ENCODE measurements around the gene FOXP1.

FOXP1 gene

GRCh38 chr3:71355037-71355436 lies 228.5 kb downstream of the FOXP1 start:
- Histone ChIP-seq H3K27ac (no peak overlapping the region), H3K9me3 (no peaks in the 10 kb centered on the region), H3K4me3 (ENCODE audit: low read depth in 1 of 2, low read length in 1 of 2) (no peak overlapping the region), H3K4me1 (ENCODE audit: control insufficient read depth in 1 of 2, insufficient read depth in 1 of 2, low read depth in 1 of 2, low read length in 1 of 2) (no peaks in the 10 kb centered on the region), H3K27me3 (no peaks in the 10 kb centered on the region), H3K36me3 (peaks cover 12% of the 10 kb centered on the region)
- TF ChIP-seq, protein P1, sequence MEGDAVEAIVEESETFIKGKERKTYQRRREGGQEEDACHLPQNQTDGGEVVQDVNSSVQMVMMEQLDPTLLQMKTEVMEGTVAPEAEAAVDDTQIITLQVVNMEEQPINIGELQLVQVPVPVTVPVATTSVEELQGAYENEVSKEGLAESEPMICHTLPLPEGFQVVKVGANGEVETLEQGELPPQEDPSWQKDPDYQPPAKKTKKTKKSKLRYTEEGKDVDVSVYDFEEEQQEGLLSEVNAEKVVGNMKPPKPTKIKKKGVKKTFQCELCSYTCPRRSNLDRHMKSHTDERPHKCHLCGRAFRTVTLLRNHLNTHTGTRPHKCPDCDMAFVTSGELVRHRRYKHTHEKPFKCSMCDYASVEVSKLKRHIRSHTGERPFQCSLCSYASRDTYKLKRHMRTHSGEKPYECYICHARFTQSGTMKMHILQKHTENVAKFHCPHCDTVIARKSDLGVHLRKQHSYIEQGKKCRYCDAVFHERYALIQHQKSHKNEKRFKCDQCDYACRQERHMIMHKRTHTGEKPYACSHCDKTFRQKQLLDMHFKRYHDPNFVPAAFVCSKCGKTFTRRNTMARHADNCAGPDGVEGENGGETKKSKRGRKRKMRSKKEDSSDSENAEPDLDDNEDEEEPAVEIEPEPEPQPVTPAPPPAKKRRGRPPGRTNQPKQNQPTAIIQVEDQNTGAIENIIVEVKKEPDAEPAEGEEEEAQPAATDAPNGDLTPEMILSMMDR (IDR thresholded peaks at IDR 0.05): no peak

- Histone ChIP-seq H3K27ac (no peak overlapping the region), H3K36me3 (peaks cover 7% of the 10 kb centered on the region), H3K4me1 (ENCODE audit: control insufficient read depth in 1 of 2, insufficient read depth in 1 of 2, low read depth in 1 of 2, low read length in 1 of 2) (no peaks in the 10 kb centered on the region), H3K9me3 (no peaks in the 10 kb centered on the region), H3K27me3 (no peaks in the 10 kb centered on the region), H3K4me3 (ENCODE audit: low read depth in 1 of 2, low read length in 1 of 2) (no peak overlapping the region)
- TF ChIP-seq, protein P1 (IDR thresholded peaks at IDR 0.05): no peak
These were observed 232.0 kb downstream of the FOXP1 start for GRCh38 chr3:71351403-71352149.

GRCh38 chr3:71350998-71351397 lies 232.5 kb downstream of the FOXP1 start:
- Histone ChIP-seq H3K4me1 (ENCODE audit: control insufficient read depth in 1 of 2, insufficient read depth in 1 of 2, low read depth in 1 of 2, low read length in 1 of 2) (no peaks in the 10 kb centered on the region), H3K36me3 (peaks cover 7% of the 10 kb centered on the region), H3K4me3 (ENCODE audit: low read depth in 1 of 2, low read length in 1 of 2) (no peak overlapping the region), H3K9me3 (no peaks in the 10 kb centered on the region), H3K27me3 (no peaks in the 10 kb centered on the region), H3K27ac (no peak overlapping the region)
- TF ChIP-seq, protein P1 (IDR thresholded peaks at IDR 0.05): no peak

GRCh38 chr3:71348831-71349230 lies 234.7 kb downstream of the FOXP1 start:
- Histone ChIP-seq H3K4me1 (ENCODE audit: control insufficient read depth in 1 of 2, insufficient read depth in 1 of 2, low read depth in 1 of 2, low read length in 1 of 2) (no peaks in the 10 kb centered on the region), H3K9me3 (no peaks in the 10 kb centered on the region), H3K4me3 (ENCODE audit: low read depth in 1 of 2, low read length in 1 of 2) (no peak overlapping the region), H3K27me3 (no peaks in the 10 kb centered on the region), H3K36me3 (no peaks in the 10 kb centered on the region), H3K27ac (no peak overlapping the region)
- TF ChIP-seq, protein P1 (IDR thresholded peaks at IDR 0.05): no peak

DNA sequence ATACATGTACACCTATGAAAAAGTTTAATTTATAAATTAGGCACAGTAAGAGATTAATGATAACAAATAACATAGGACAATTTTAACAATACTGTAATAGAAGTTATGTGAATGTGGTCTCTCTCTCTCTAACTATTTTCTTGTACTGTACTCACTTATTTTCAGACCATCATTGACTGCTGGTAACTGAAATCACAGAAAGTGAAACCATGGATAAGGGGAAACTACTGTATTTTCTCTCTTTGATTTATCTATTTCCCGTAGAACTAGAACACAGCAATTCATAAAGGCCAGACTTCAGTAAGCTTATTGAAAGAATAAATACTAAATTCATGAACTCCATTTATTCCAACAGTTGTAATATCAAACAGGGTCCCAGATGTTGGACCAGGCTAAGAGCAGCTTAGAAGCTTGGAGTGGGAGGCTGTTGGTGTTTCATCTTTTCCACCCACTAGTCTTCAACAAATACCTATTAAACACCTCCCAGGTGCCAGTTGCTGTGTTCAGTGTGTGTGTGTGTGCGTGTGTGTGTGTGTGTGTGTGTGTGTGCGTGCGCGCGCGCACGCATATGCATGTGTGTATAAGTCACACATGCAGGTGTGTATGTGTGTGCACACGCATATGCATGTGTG lies 235.4 kb downstream of the FOXP1 start:
- no peak overlapping the region for H3K27ac ChIP-seq
- H3K4me3 ChIP-seq (ENCODE audit: low read depth in 1 of 2, low read length in 1 of 2): no peak overlapping the region
- no peaks in the 10 kb centered on the region for H3K36me3 ChIP-seq
- H3K9me3 ChIP-seq: no peaks in the 10 kb centered on the region
- H3K27me3 ChIP-seq: no peaks in the 10 kb centered on the region
- no peaks in the 10 kb centered on the region for H3K4me1 ChIP-seq (ENCODE audit: control insufficient read depth in 1 of 2, insufficient read depth in 1 of 2, low read depth in 1 of 2, low read length in 1 of 2)
- TF ChIP-seq, protein P1 (IDR thresholded peaks at IDR 0.05): no peak
